ENCODE results near the gene ERICH2.

DNA sequence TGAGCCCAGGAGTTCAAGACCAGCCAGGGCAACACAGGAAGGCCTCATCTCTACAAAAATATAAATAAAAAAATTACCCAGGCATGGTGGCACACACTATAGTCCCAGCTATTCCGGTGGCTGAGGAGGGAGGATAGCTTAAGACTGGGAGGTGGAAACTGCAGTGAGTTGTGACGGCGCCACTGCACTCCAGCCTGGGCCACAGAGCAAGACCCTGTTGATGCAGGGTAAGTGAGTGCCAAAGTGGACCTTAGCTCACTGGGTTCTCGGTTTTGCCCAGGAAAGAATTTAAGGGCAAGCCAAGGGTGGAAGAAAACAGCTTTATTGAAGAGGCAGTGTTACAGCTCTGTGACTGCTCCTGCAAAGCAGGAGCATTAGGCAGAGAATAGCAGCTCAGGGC is 6.9 kb upstream of the ERICH2 start:
- TF ChIP-seq, protein P1, sequence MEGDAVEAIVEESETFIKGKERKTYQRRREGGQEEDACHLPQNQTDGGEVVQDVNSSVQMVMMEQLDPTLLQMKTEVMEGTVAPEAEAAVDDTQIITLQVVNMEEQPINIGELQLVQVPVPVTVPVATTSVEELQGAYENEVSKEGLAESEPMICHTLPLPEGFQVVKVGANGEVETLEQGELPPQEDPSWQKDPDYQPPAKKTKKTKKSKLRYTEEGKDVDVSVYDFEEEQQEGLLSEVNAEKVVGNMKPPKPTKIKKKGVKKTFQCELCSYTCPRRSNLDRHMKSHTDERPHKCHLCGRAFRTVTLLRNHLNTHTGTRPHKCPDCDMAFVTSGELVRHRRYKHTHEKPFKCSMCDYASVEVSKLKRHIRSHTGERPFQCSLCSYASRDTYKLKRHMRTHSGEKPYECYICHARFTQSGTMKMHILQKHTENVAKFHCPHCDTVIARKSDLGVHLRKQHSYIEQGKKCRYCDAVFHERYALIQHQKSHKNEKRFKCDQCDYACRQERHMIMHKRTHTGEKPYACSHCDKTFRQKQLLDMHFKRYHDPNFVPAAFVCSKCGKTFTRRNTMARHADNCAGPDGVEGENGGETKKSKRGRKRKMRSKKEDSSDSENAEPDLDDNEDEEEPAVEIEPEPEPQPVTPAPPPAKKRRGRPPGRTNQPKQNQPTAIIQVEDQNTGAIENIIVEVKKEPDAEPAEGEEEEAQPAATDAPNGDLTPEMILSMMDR (conservative IDR thresholded peaks at IDR 0.05 in 1 of 2, IDR thresholded peaks at IDR 0.05 in 1 of 2; ENCODE audit: extremely low read depth in 1 of 2, insufficient read depth in 1 of 2, low read depth in 1 of 2, low read length in 2 of 2): no peak
- no peak for TF ChIP-seq EZH2 (IDR thresholded peaks at IDR 0.05; ENCODE audit: borderline replicate concordance, low read length)
